SIG-M5 (cell line): ENCODE data around the gene ETDC.

Source experiments
- DNase-seq: peaks from one replicate; lab custom pipeline; 2025; lab: John Stamatoyannopoulos, UW

ETDC gene

DNA sequence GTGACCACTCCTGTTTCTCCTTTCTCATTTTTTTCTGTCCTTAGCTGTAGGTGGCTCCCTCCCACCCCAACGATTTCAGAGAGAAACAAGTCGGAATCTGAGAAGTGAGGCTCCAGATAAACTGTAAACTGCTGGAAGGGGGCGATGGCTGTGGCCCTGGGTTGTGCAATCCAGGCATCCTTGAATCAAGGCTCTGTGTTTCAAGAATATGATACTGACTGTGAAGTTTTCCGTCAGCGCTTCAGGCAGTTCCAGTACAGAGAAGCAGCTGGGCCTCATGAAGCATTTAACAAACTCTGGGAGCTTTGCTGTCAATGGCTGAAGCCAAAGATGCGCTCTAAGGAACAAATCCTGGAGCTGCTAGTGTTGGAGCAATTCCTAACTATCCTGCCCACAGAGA is 37.7 kb downstream of the ETDC start:
- no peak for DNase-seq

DNA sequence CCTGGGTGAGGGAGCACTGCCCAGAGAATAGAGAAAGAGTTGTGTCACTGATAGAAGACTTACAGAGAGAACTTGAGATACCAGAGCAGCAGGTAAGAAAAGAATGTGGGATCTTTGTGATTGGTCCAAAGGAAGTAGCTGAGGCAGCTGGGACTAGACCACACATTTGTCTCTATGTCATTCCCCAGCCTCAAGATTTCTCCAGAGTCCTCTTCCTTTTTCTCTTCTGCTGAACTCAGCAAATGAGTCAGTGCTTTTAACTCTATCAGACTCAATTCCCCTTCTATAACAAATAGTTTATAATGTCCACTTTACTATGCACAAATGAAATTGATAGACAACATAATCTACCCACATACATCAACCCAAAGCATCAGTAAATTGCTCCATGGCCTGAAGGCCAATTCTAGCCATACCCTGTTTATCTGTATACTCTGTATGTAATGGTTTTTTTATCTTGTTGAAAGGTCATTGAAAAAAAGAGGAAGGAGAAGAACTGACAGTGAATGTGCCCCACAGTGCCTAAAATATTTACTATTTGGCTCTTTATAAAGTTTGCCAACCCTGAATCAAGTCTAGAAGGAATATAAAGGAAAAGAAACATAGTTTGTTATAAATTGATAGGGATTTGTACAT is 38.2 kb downstream of the ETDC start:
- no peak for DNase-seq

DNA sequence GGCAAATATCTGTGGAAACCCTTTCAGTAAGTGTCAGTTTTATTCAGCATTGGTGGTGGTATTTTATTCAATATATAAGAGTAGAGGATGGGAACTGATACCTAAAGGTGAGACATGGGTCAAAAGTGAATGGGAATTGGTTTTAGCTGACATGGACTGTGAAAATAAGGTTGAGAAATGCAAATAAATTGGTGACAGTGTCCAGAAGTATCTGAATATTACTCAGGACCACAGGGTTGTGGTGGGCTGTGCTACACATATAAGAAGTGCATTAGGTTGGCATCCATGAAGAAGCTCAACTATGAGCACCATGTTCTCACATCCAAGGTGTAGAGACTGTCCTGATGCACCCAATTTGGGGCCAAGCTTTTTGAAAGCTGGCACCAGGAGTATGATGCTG is 45.0 kb downstream of the ETDC start:
- DNase-seq, result no peak
